HL-60/S4 treated with phorbol 12-myristate 13-acetate at 8.2 ng/mL for 4 days and 3 days (cell line): ENCODE measurements around the gene BAMBI.

Source experiments
- in situ Hi-C: fragments of 300-500 bp; cut with MboI; formaldehyde crosslinking; loops from 2 replicates; pipeline ENCODE4 v1.15.0; 2022; ENCODE audit warnings: low sequenced_read_pairs

The BAMBI gene

GRCh38 chr10:28730031-28730778, 52.9 kb downstream of the BAMBI start:
- in situ Hi-C loops, result no loop called here

- in situ Hi-C loops, result no loop called here
These were observed 54.8 kb downstream of the BAMBI start for GRCh38 chr10:28732091-28732490.
